Cardiac muscle cell (in vitro differentiated cells and primary cell): ENCODE measurements around the gene HORMAD2. TPM values are rescaled to one million over a fixed set of nuclear protein-coding genes. Genes with fewer than 3 reads are reported as not detected.
"Not testable (repeated sequence)": the region's sequence is repeated elsewhere in the genome, so short reads cannot be mapped to it uniquely, and the experiment has no call there.

Experiments
- DNase-seq, 2 donors: peaks; one replicate each; pipeline versions ENCODE4 v3.0.0 to v3.0.0-alpha.2; 2010 to 2017; ENCODE audit warnings: low read depth in 1 of 2, low spot score in 1 of 2
- H3K27ac ChIP-seq: fragments of 200-600 bp; sonication (generic); 2 replicates; pipeline ENCODE4 v1.5.1; 2016
- H3K27me3 ChIP-seq: fragments of 200-600 bp; sonication (generic); 2 replicates; pipeline ENCODE4 v1.6.0; 2016; ENCODE audit warnings: control low read depth
- H3K36me3 ChIP-seq: fragments of 200-600 bp; sonication (generic); 2 replicates; pipeline ENCODE4 v1.5.1; 2016; ENCODE audit warnings: control low read depth
- H3K4me1 ChIP-seq: fragments of 200-600 bp; sonication (generic); 2 replicates; pipeline ENCODE4 v1.8.1; 2017; ENCODE audit warnings: low read depth, mild to moderate bottlenecking, mixed run types
- H3K4me3 ChIP-seq: fragments of 200-600 bp; sonication (generic); 2 replicates; pipeline ENCODE4 v1.5.1; 2016; ENCODE audit warnings: mild to moderate bottlenecking
- H3K9me3 ChIP-seq: fragments of 200-600 bp; sonication (generic); 2 replicates; pipeline ENCODE4 v1.5.1; 2017; ENCODE audit warnings: low read depth, mild to moderate bottlenecking, control low read depth
- polyA plus RNA-seq: library from polyadenylated mRNA; unstranded; fragments of >200 nt; fragmentation: Nextera tagmentation; extraction: Ambion mirVana; gene quantifications from 2 replicates; pipeline ENCODE4 v1.2.1, GENCODE V29; 2016
- total RNA-seq: library from RNA; depleted of rRNA; stranded (reverse); fragments of >200 nt; gene quantifications from 2 replicates; pipeline ENCODE4 v1.2.3, GENCODE V29; 2016
- TF ChIP-seq, protein P1 (sequence below): IDR thresholded peaks from 2 replicates; pipeline ENCODE4 v1.5.1; 2012; ENCODE audit warnings: low read depth, mild to moderate bottlenecking, low read length

The HORMAD2 gene
- total and polyA plus RNA-seq, 2 experiments from 2014 or later, result not detected

GRCh38 chr22:30196141-30196879 is 116.0 kb downstream of the HORMAD2 start:
- TF ChIP-seq, protein P1, sequence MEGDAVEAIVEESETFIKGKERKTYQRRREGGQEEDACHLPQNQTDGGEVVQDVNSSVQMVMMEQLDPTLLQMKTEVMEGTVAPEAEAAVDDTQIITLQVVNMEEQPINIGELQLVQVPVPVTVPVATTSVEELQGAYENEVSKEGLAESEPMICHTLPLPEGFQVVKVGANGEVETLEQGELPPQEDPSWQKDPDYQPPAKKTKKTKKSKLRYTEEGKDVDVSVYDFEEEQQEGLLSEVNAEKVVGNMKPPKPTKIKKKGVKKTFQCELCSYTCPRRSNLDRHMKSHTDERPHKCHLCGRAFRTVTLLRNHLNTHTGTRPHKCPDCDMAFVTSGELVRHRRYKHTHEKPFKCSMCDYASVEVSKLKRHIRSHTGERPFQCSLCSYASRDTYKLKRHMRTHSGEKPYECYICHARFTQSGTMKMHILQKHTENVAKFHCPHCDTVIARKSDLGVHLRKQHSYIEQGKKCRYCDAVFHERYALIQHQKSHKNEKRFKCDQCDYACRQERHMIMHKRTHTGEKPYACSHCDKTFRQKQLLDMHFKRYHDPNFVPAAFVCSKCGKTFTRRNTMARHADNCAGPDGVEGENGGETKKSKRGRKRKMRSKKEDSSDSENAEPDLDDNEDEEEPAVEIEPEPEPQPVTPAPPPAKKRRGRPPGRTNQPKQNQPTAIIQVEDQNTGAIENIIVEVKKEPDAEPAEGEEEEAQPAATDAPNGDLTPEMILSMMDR, result no peak

GRCh38 chr22:30196880-30197336 is 116.6 kb downstream of the HORMAD2 start:
- H3K9me3 ChIP-seq, result no peaks in the 10 kb centered on the region
- DNase-seq, result no peak
- no peak overlapping the region for H3K4me3 ChIP-seq
- TF ChIP-seq, protein P1, result no peak
- H3K36me3 ChIP-seq, result no peaks in the 10 kb centered on the region
- no peak overlapping the region for H3K27ac ChIP-seq
- H3K27me3 ChIP-seq, result no peaks in the 10 kb centered on the region
- peaks cover 13% of the 10 kb centered on the region for H3K4me1 ChIP-seq

More at GRCh38 chr22:30196141-30196879, 116.0 kb downstream of the HORMAD2 start:
- DNase-seq, result peak; percentile 52 to 99
- no peaks in the 10 kb centered on the region for H3K36me3 ChIP-seq
- no peaks in the 10 kb centered on the region for H3K9me3 ChIP-seq
- H3K4me3 ChIP-seq, result no peak overlapping the region
- H3K4me1 ChIP-seq, result peaks cover 13% of the 10 kb centered on the region
- no peak overlapping the region for H3K27ac ChIP-seq
- no peaks in the 10 kb centered on the region for H3K27me3 ChIP-seq

DNA sequence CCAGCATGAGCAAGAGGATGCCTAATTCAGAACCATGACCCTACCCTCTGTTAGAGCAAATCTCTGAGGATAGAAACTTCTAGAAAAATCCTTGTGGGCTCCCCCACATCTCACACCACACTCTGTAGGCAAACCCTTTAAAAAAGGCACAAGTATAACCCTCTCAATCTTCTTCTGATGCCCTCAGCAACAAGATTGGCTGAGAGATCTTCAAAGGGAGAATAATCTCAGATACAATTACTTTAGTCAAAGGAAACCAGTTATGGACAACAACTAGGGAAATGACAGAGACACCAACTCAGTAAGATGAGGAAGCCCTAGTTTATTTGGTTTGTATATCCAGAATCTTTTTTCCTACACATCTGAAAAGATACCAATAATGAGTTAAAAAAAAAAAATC is 117.1 kb downstream of the HORMAD2 start:
- H3K9me3 ChIP-seq, result no peaks in the 10 kb centered on the region
- H3K27me3 ChIP-seq, result no peaks in the 10 kb centered on the region
- DNase-seq, result no peak
- no peak overlapping the region for H3K4me3 ChIP-seq
- TF ChIP-seq, protein P1, result no peak
- H3K4me1 ChIP-seq, result peaks cover 13% of the 10 kb centered on the region
- H3K27ac ChIP-seq, result no peak overlapping the region
- H3K36me3 ChIP-seq, result no peaks in the 10 kb centered on the region

DNA sequence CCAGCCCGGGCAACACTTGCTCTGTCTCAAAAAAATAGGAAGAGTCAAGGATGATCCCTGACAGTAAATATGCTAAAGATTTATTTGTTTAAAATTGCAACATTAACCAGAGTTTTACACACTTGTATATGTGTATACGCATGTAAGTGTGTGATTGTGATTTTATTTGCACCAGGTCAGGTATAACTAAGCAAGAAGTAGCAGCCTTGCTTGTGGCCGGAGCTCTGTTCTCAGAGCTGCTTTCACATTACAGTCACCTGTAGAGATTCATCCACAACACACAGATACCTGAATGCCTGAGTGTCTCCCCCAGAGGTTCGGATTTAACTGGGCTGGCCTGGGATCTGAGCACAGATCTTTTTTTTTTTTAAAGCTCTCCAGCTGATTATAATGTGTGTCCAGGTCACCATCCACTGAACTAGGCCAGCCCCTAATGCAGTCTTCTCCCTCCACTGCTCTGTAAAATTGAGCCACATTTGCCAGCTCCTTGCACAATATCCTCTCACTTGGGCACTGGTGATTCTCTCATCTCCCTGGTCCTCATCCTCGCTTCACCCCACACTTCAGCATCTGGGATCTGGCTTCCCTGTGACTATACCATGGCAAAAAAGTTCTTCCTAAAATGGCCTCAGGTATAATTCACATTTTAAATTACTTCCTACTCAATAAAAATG is 118.0 kb downstream of the HORMAD2 start:
- Histone ChIP-seq H3K4me1 (peaks cover 16% of the 10 kb centered on the region), H3K36me3 (no peaks in the 10 kb centered on the region), H3K27ac (no peak overlapping the region), H3K9me3 (no peaks in the 10 kb centered on the region), H3K4me3 (no peak overlapping the region), H3K27me3 (no peaks in the 10 kb centered on the region)
- no peak for DNase-seq
- TF ChIP-seq, protein P1, result no peak

- DNase-seq, result no peak
- no peaks in the 10 kb centered on the region for H3K9me3 ChIP-seq
- H3K27ac ChIP-seq, result no peak overlapping the region
- peaks cover 16% of the 10 kb centered on the region for H3K4me1 ChIP-seq
- H3K27me3 ChIP-seq, result no peaks in the 10 kb centered on the region
- no peak overlapping the region for H3K4me3 ChIP-seq
- TF ChIP-seq, protein P1, result no peak
- no peaks in the 10 kb centered on the region for H3K36me3 ChIP-seq
Measured at GRCh38 chr22:30198921-30199320, 118.7 kb downstream of the HORMAD2 start.

DNA sequence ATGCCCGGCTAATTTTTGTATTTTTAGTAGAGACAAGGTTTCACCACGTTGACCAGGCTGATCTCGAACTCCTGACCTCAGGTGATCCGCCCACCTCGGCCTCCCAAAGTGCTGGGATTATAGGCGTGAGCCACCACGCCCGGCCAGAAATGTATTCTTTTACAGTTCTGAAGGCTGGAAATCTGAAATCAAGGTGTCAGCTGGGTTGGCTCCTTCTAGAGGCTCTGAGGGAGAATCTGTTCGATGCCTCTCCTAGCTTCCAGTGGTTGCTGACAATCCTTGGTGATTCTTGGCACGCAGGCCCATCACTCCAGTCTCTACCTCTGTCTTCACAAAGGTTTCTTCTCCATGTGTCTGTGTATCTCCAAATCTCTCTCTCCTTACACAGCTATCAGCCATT is 120.6 kb downstream of the HORMAD2 start:
- not testable (repeated sequence) for H3K27ac ChIP-seq, H3K27me3 ChIP-seq, H3K4me3 ChIP-seq, H3K36me3 ChIP-seq, H3K9me3 ChIP-seq, DNase-seq, H3K4me1 ChIP-seq
